Left ventricle myocardium inferior (tissue), 1 donor: ENCODE results near the gene CD84. TPM values are rescaled to one million over a fixed set of nuclear protein-coding genes. Genes with fewer than 3 reads are reported as not detected.
"Not testable (repeated sequence)": the region's sequence is repeated elsewhere in the genome, so short reads cannot be mapped to it uniquely, and the experiment has no call there.

Experiments
- DNase-seq: peaks from one replicate; pipeline ENCODE4 v3.0.0-alpha.2; 2020
- H3K27ac ChIP-seq: fragments of 200-600 bp; replicated peaks from 2 replicates; pipeline ENCODE4 v1.8.0; 2021
- H3K27me3 ChIP-seq: fragments of 200-600 bp; 2 replicates; pipeline ENCODE4 v1.8.0; 2021; ENCODE audit warnings: low read depth
- H3K36me3 ChIP-seq: fragments of 200-600 bp; 2 replicates; pipeline ENCODE4 v1.8.0; 2021
- H3K4me1 ChIP-seq: fragments of 200-600 bp; 2 replicates; pipeline ENCODE4 v1.8.0; 2021
- H3K4me3 ChIP-seq: fragments of 200-600 bp; 2 replicates; pipeline ENCODE4 v1.8.0; 2021; ENCODE audit warnings: mild to moderate bottlenecking, moderate library complexity
- H3K9me3 ChIP-seq: fragments of 200-600 bp; replicated peaks from 2 replicates; pipeline ENCODE4 v1.8.0; 2021
- CTCF ChIP-seq: fragments of 200-600 bp; IDR thresholded peaks from 2 replicates; pipeline ENCODE4 v1.8.0; 2021; ENCODE audit warnings: antibody characterized with exemption, mild to moderate bottlenecking, borderline replicate concordance
- intact Hi-C: fragments of 100-400 bp; cut with micrococcal nuclease; formaldehyde crosslinking; loops from one replicate; pipeline ENCODE4 v1.11.0; 2022
- long read RNA-seq: library from polyadenylated mRNA; unstranded; transcript quantifications from one replicate; pipeline ENCODE4 v2.0.0, GENCODE V29; 2021
- total RNA-seq: library from RNA; stranded (reverse); fragmentation: NEBNext Ultra II Directional; extraction: Animal tissue kit (Norgen Biotek cat#: 25700); gene quantifications from one replicate; pipeline ENCODE4 v1.2.1, GENCODE V29; 2021
- donor health status: DM: no; HTN: yes; CAD: no; lungs with severe emphysema.

CD84 gene, protein sequence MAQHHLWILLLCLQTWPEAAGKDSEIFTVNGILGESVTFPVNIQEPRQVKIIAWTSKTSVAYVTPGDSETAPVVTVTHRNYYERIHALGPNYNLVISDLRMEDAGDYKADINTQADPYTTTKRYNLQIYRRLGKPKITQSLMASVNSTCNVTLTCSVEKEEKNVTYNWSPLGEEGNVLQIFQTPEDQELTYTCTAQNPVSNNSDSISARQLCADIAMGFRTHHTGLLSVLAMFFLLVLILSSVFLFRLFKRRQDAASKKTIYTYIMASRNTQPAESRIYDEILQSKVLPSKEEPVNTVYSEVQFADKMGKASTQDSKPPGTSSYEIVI
- 3.6 TPM for total RNA-seq
- long read RNA-seq, partial matches to known transcripts: 1 of 1 reads
- long read RNA-seq, other reads (novel, unspliced or antisense): 0 of 1 reads

- Histone ChIP-seq H3K27me3 (peaks cover 4% of the 10 kb centered on the region), H3K4me3 (peak within 1 kb of the TSS; percentile 18), H3K4me1 (no peaks in the 10 kb centered on the region), H3K36me3 (no peaks in the 10 kb centered on the region), H3K27ac (peak within 1 kb of the TSS; percentile 13), H3K9me3 (peaks cover 16% of the 10 kb centered on the region)
- no peak for TF ChIP-seq CTCF
- intact Hi-C loops: no loop called here
- no peak for DNase-seq
These were observed at the start of gene CD84 for GRCh38 chr1:160579216-160579701. Gene CD84 (minus strand): TSS chr1:160579496. CDS start chr1:160579437, 59 bp downstream.

- H3K36me3 ChIP-seq: no peaks in the 10 kb centered on the region
- no peak for TF ChIP-seq CTCF
- peaks cover 13% of the 10 kb centered on the region for H3K4me1 ChIP-seq
- H3K27me3 ChIP-seq: no peaks in the 10 kb centered on the region
- no peak overlapping the region for H3K4me3 ChIP-seq
- H3K9me3 ChIP-seq: no peaks in the 10 kb centered on the region
- no peak overlapping the region for H3K27ac ChIP-seq
- intact Hi-C loops: no loop called here
- no peak for DNase-seq
These were observed 49.5 kb upstream of the CD84 start for GRCh38 chr1:160628799-160629263.

DNA sequence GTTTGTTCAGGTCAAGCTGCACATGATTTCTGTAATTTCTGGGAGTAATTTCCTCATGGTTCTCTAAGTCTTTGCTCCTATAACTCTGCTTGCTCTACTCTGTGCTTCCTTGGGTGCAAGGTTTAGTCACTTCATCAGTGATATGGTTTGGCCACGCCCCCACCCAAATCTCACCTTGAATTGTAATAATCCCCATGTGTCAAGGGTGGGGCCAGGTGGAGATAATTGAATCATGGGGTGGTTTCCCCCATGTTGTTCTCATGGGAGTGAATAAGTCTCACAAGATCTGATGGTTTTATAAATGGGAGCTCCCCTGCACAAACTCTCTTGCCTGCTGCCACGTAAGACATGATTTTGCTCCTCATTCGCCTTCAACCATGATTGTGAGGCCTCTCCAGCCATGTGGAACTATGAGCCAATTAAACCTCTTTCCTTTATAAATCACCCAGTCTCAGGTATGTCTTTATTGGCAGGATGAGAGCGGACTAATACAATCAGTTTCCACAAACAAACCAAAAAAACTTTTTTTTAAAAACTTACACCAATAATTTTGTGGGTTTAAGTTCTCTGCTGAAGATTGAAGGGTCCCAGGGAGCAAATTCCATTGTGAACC, 48.5 kb upstream of the CD84 start:
- DNase-seq, H3K27me3 ChIP-seq, H3K27ac ChIP-seq, H3K9me3 ChIP-seq, intact Hi-C loops, H3K4me3 ChIP-seq, H3K36me3 ChIP-seq: not testable (repeated sequence)
- H3K4me1 ChIP-seq: peaks cover 13% of the 10 kb centered on the region

DNA sequence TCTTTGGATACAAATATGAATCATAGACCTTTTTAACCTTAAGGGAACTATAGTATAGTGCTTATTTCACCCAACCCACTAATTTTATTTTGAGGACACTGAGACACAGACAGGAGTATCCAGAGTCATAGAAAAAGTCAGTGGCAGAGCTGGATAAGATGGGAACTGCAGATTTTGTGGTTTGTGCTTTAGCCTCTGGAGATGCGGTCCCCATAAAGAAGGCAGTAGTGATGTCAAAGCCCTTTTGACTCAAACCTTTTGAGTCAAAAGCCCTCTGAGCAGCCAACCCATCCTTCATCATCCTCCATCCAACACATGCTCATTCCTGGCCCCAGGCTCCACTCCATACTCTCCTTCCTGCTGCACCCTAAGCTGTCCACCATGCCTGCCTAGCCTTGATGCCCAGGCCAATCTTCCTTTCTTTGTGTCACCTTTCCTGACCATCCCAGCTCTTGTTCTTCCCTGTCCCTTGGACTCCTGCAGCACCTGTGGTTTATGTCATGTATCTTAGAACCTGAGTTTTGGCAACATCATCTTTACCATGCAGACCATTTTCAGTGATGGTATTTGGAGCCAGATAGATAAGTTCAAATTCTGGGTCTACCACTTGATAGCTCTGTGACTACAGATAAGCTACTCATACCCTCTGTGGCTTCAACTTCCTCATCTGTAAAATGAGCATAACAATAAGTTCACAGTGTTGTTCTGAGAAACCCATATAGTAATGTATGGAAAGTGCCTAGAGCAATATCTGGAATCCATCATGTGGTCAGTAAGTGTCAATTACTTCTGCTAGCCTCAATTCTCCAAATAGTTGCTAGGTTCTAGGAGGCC, 47.4 kb upstream of the CD84 start:
- Histone ChIP-seq H3K9me3 (no peaks in the 10 kb centered on the region), H3K36me3 (no peaks in the 10 kb centered on the region), H3K4me3 (no peak overlapping the region), H3K4me1 (peaks cover 13% of the 10 kb centered on the region), H3K27me3 (no peaks in the 10 kb centered on the region), H3K27ac (no peak overlapping the region)
- no peak for DNase-seq
- intact Hi-C loops: no loop called here
- TF ChIP-seq CTCF: no peak

DNA sequence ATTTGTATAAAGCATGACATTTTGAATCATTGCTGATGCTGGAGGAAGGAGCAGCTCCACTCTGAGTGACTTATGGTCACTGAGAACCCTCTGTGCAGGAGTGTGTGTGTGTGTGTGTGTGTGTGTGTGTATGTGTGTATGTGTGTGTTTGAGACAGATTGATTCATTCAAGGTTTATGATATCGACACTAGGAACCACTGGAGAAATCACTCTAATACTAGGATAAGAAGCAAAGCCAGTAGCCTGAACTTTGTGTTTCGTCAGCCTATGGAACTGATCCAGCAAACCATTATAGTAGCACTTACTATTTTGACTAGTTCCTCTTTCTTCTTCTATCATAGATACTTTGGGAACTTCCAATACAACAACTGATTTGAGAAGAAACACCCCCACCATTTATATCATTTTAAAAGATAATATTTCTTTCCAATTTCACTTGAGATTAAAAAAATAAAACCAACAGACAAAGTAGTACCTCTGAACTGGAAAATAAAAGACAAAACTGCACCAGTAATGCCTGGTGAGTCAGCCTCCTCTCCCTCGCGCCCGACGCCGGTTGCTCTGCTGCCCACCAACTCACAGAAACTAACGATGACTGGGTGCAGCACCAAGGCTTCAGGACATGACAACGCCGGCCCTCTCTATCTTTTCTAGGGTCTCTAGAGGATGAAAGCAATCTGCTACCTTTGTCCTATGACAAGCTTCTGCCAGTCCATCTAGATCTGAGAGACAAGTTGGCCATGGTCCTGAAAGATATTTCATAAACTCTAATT, 46.6 kb upstream of the CD84 start:
- H3K4me1 ChIP-seq: peaks cover 13% of the 10 kb centered on the region
- no peaks in the 10 kb centered on the region for H3K36me3 ChIP-seq
- no peak for TF ChIP-seq CTCF
- intact Hi-C loops: no loop called here
- no peak overlapping the region for H3K4me3 ChIP-seq
- H3K9me3 ChIP-seq: no peaks in the 10 kb centered on the region
- DNase-seq: no peak
- no peak overlapping the region for H3K27ac ChIP-seq
- H3K27me3 ChIP-seq: no peaks in the 10 kb centered on the region
